Neutrophil (primary cell): ENCODE data around the gene OR51S1.

ENCODE experiments used
- H3K27ac ChIP-seq: fragments of 200-600 bp; sonication (generic); 2 replicates; pipeline ENCODE4 v1.5.1; 2016; ENCODE audit warnings: mild to moderate bottlenecking, moderate library complexity
- H3K27me3 ChIP-seq: fragments of 200-600 bp; sonication (generic); 2 replicates; pipeline ENCODE4 v1.6.0; 2016; ENCODE audit warnings: mild to moderate bottlenecking
- H3K36me3 ChIP-seq: fragments of 200-600 bp; sonication (generic); 2 replicates; pipeline ENCODE4 v1.5.1; 2017
- H3K4me1 ChIP-seq, 2 experiments: fragments of 200-600 bp in 1 of 2; sonication (generic) in 1 of 2; 1 replicate in 1 of 2; 2 replicates in 1 of 2; pipeline versions ENCODE4 v1.5.1 to v1.6.1; 2013 to 2016; ENCODE audit warnings: low read depth in 1 of 2, low read length in 1 of 2, mild to moderate bottlenecking in 1 of 2, moderate library complexity in 1 of 2; ENCODE audit not compliant: control insufficient read depth in 1 of 2, insufficient read depth in 1 of 2
- H3K4me3 ChIP-seq, 2 experiments: fragments of 200-600 bp in 1 of 2; sonication (generic) in 1 of 2; 1 replicate in 1 of 2; 2 replicates in 1 of 2; pipeline ENCODE4 v1.5.1; 2013 to 2016; ENCODE audit warnings: low read depth in 1 of 2, low read length in 1 of 2, mild to moderate bottlenecking in 1 of 2, moderate library complexity in 1 of 2
- H3K9me3 ChIP-seq: fragments of 200-600 bp; sonication (generic); 2 replicates; pipeline ENCODE4 v1.5.1; 2016
- TF ChIP-seq, protein P1 (sequence below): fragments of 200-600 bp; sonication (generic); IDR thresholded peaks from 2 replicates; pipeline ENCODE4 v1.5.1; 2016; ENCODE audit warnings: antibody characterized with exemption

OR51S1 gene

DNA sequence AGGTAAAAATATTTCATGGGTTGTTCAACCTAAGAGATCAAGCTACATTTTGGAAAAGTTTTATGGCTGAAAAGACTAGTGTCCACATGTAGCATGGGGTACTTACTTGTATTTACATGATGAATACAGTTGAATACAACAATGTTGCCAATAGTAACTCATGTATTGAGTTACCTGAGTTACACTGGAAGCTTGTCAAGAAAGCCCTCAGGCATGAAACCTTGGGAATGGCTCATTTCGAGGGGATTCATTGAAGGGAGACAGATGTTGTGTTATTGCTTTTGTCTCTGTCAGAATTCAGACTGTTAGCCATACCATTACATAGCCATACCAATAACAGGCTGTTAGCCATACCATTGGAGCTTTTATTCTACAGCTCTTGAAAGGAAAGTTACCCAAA, 18.7 kb downstream of the OR51S1 start:
- TF ChIP-seq, protein P1, sequence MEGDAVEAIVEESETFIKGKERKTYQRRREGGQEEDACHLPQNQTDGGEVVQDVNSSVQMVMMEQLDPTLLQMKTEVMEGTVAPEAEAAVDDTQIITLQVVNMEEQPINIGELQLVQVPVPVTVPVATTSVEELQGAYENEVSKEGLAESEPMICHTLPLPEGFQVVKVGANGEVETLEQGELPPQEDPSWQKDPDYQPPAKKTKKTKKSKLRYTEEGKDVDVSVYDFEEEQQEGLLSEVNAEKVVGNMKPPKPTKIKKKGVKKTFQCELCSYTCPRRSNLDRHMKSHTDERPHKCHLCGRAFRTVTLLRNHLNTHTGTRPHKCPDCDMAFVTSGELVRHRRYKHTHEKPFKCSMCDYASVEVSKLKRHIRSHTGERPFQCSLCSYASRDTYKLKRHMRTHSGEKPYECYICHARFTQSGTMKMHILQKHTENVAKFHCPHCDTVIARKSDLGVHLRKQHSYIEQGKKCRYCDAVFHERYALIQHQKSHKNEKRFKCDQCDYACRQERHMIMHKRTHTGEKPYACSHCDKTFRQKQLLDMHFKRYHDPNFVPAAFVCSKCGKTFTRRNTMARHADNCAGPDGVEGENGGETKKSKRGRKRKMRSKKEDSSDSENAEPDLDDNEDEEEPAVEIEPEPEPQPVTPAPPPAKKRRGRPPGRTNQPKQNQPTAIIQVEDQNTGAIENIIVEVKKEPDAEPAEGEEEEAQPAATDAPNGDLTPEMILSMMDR, result no peak
- Histone ChIP-seq H3K36me3 (no peaks in the 10 kb centered on the region), H3K4me1 (no peaks in the 10 kb centered on the region)

DNA sequence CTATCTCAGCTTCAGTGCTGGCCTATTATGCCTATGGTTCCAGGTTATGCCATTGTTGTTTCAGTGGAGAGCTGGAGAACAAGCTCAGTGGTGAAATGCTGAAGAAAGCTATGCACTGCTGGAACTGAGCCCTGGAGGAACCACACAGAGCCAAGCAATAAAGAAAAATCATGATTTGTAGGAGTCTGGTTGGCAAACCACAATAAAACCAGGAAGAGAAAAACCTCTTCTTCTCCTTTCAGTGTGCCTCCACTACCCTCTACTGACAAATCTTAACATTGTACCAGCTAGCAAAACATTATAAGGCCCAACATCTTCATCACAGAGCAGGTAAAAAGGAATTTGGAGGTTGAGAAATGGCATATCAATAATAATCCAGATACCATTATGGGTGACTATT, 22.6 kb downstream of the OR51S1 start:
- H3K27ac ChIP-seq, result no peak overlapping the region
- H3K9me3 ChIP-seq, result no peaks in the 10 kb centered on the region
- H3K36me3 ChIP-seq, result no peaks in the 10 kb centered on the region
- no peaks in the 10 kb centered on the region for H3K4me1 ChIP-seq
- H3K4me3 ChIP-seq, result no peak overlapping the region
- no peaks in the 10 kb centered on the region for H3K27me3 ChIP-seq
- TF ChIP-seq, protein P1, result no peak

More for the DNA sequence above, 18.7 kb downstream of the OR51S1 start:
- Histone ChIP-seq H3K4me3 (no peak overlapping the region), H3K9me3 (no peaks in the 10 kb centered on the region), H3K27ac (no peak overlapping the region), H3K27me3 (no peaks in the 10 kb centered on the region)

DNA sequence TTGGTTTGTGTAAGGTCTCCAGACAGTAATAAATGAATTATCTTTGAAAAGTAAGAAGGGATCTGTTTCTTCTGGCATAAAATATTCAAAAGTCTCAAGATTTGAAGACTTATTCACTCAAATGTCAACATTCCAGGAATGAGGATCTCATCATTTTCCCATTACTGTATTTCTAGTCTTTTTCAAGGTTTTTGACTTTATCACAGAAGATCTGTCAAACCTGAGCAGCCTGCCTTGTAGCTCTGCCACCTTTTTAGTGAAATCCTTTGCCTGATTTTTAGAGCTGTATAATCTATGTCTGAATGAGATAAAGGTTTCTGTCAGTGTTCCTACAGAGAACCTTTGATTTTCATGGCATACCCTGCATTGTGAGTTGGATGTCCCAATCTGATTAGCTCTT, 23.9 kb downstream of the OR51S1 start:
- Histone ChIP-seq H3K9me3 (no peaks in the 10 kb centered on the region), H3K27ac (no peak overlapping the region), H3K27me3 (no peaks in the 10 kb centered on the region), H3K36me3 (no peaks in the 10 kb centered on the region), H3K4me3 (no peak overlapping the region), H3K4me1 (no peaks in the 10 kb centered on the region)
- TF ChIP-seq, protein P1, result no peak

DNA sequence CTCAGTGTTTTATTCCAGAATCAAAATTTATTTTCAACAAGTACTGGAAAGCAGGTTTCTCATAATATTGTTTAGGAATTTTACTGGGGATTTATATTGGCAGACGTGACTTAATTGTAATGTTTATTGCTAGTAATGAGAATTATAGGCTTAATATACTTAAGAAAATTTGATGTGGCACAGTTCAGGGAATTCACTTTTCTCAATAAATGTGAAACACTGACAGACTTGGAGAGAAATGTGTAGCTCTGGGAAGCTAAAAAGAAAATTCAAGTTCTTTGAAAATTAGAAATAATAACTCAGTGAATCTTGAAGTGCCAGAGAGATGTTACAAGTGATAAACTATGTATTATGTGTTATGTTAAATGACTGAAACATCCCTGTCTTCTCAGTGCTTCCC, 28.0 kb downstream of the OR51S1 start, which contains the start of gene OR51F2:
OR51F2 (plus strand) TSS at position 301 of the 400 bp plus-strand sequence. CDS start 101 bp downstream, outside the sequence.
- Histone ChIP-seq H3K27me3 (no peaks in the 10 kb centered on the region), H3K36me3 (no peaks in the 10 kb centered on the region), H3K4me1 (no peaks in the 10 kb centered on the region), H3K9me3 (no peaks in the 10 kb centered on the region), H3K27ac (no peak within 1 kb of the TSS), H3K4me3 (no peak within 1 kb of the TSS)
- TF ChIP-seq, protein P1, result no peak

DNA sequence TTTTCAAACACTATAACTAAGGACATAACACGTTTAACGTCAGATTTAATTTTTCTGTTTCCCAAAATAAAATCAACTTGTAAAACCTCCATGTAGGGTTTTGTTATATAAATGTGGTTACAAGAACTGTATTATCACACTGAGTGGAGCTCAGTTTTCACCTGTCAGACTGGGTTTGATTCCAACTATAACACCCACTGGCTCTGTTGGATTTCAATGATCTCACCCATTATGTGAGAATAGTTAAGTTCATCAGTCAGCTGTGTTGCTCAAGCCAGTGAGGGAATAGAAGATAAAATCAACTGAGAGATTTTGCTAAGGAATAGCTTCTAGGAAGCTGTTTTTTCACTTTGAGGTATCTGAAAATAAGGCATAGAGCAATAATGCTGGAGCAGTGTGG, 39.8 kb downstream of the OR51S1 start:
- H3K36me3 ChIP-seq, result no peaks in the 10 kb centered on the region
- TF ChIP-seq, protein P1, result no peak
- H3K27me3 ChIP-seq, result no peaks in the 10 kb centered on the region
- H3K4me3 ChIP-seq, result no peak overlapping the region
- H3K4me1 ChIP-seq, result no peaks in the 10 kb centered on the region
- H3K9me3 ChIP-seq, result no peaks in the 10 kb centered on the region
- no peak overlapping the region for H3K27ac ChIP-seq

DNA sequence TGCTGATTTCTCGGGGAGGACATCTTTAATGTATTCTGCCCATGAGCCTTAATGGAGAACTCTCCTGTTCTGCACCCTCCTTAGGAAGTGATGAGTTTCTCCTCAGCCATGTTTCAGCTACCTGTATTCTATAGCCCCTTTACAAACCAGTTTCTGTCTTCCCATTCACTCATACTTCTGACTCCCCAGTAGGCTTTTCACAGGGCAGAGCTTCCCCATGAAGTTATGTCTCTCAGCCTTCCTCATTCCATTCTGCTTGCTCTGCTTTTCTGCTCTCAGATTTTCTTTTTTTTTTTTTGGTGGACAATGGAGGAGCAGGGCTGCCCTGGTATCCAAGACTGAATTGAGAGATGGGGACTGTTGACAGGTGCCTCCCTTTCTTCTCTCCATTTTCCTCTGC, 40.5 kb downstream of the OR51S1 start:
- no peaks in the 10 kb centered on the region for H3K4me1 ChIP-seq
- no peaks in the 10 kb centered on the region for H3K9me3 ChIP-seq
- TF ChIP-seq, protein P1, result no peak
- no peaks in the 10 kb centered on the region for H3K36me3 ChIP-seq
- no peaks in the 10 kb centered on the region for H3K27me3 ChIP-seq
- no peak overlapping the region for H3K27ac ChIP-seq
- no peak overlapping the region for H3K4me3 ChIP-seq
